Mucosa of descending colon (tissue), 3 donors: ENCODE measurements around the gene HOXB8. TPM values are rescaled to one million over a fixed set of nuclear protein-coding genes. Genes with fewer than 3 reads are reported as not detected.

Experiments used
- ATAC-seq: fragments of 200-7000 bp; cut with Tn5 transposase; one replicate; pipeline ENCODE4 v1.9.1; 2020; ENCODE audit warnings: mild to moderate bottlenecking, moderate library complexity
- DNase-seq, 3 donors: peaks; one replicate each; pipeline ENCODE4 v3.0.0-alpha.2; 2020
- H3K36me3 ChIP-seq: fragments of 200-600 bp; one replicate; pipeline ENCODE4 v1.8.0; 2021; ENCODE audit warnings: low read depth, mild to moderate bottlenecking
- H3K4me1 ChIP-seq: fragments of 200-600 bp; one replicate; pipeline ENCODE4 v1.8.0; 2021; ENCODE audit warnings: low read depth, mild to moderate bottlenecking
- H3K4me3 ChIP-seq: fragments of 200-600 bp; one replicate; pipeline ENCODE4 v1.8.0; 2021; ENCODE audit warnings: mild to moderate bottlenecking
- H3K9me3 ChIP-seq: fragments of 200-600 bp; one replicate; pipeline ENCODE4 v1.8.0; 2021; ENCODE audit warnings: mild to moderate bottlenecking
- CTCF ChIP-seq: fragments of 200-600 bp; IDR thresholded peaks from one replicate; pipeline ENCODE4 v1.8.0; 2022; ENCODE audit warnings: antibody characterized with exemption, mild to moderate bottlenecking
- intact Hi-C, 2 donors: fragments of 100-400 bp; cut with DNase I in 1 of 2; cut with micrococcal nuclease in 1 of 2; formaldehyde crosslinking; loops; one replicate each; pipeline versions ENCODE4 v1.11.0 to v1.11.1; 2022; cut with DNase I, micrococcal nuclease
- total RNA-seq, 3 donors: library from RNA; stranded (reverse); fragmentation: NEBNext Ultra II Directional in 2 of 3; extraction: Animal tissue kit (Norgen Biotek cat#: 25700) in 2 of 3; gene quantifications; one replicate each; pipeline versions ENCODE4 v1.2.1 to v1.2.4, GENCODE V29; 2021 to 2023
- donor health status: DM: no; HTN: no; CAD: no; lungs with moderate emphysema.
- donor health status: DM: no; HTN: no; CAD: no.
- donor health status: DM: no; HTN: yes; CAD: no.

Gene HOXB8
- total RNA-seq, 3 donors from 2014 or later, result 4.2 to 7.5 (median 5.6) TPM

GRCh38 chr17:48627623-48628521, 12.8 kb upstream of the HOXB8 start:
- Histone ChIP-seq H3K36me3 (no peaks in the 10 kb centered on the region), H3K9me3 (no peaks in the 10 kb centered on the region), H3K4me1 (peaks cover 29% of the 10 kb centered on the region), H3K4me3 (no peak overlapping the region)
- intact Hi-C loops, result loop anchor here in 1 of 2 donors (10.0 kb wide), 1 partner anchor 293 kb away; no protein-coding TSS in a partner anchor
- peak in 2 of 3 donors; percentile 51 to 52 for DNase-seq
- ATAC-seq, result no peak
- TF ChIP-seq CTCF, result no peak

GRCh38 chr17:48627118-48627597, 12.1 kb upstream of the HOXB8 start:
- Histone ChIP-seq H3K9me3 (no peaks in the 10 kb centered on the region), H3K4me1 (peaks cover 29% of the 10 kb centered on the region), H3K36me3 (no peaks in the 10 kb centered on the region), H3K4me3 (no peak overlapping the region)
- TF ChIP-seq CTCF, result no peak
- no peak for ATAC-seq
- DNase-seq, result peak in 1 of 3 donors; percentile 32
- intact Hi-C loops, result loop anchor here in 1 of 2 donors (10.0 kb wide), 1 partner anchor 292 kb away; no protein-coding TSS in a partner anchor

- Histone ChIP-seq H3K9me3 (no peaks in the 10 kb centered on the region), H3K4me3 (peak within 1 kb of the TSS; percentile 26), H3K36me3 (no peaks in the 10 kb centered on the region), H3K4me1 (peaks cover 36% of the 10 kb centered on the region)
- no peak for TF ChIP-seq CTCF
- intact Hi-C loops, result loop anchor here in 1 of 2 donors (10.0 kb wide), 1 partner anchor 292 kb away; no protein-coding TSS in a partner anchor
- ATAC-seq (peak; percentile 36), DNase-seq (peak; percentile 82 to 91 (median 84))
Observed at GRCh38 chr17:48626245-48627117, 11.4 kb upstream of the HOXB8 start, which contains the start of gene HOXB9. HOXB9 (minus strand) TSS chr17:48626358; CDS start chr17:48626269, 89 bp downstream.

- peak; percentile 77 for ATAC-seq
- peak overlapping the region; percentile 26 for H3K4me3 ChIP-seq
- peaks cover 38% of the 10 kb centered on the region for H3K4me1 ChIP-seq
- DNase-seq, result peak; percentile 89 to 92 (median 90)
- TF ChIP-seq CTCF, result no peak
- H3K36me3 ChIP-seq, result no peaks in the 10 kb centered on the region
- no peaks in the 10 kb centered on the region for H3K9me3 ChIP-seq
- intact Hi-C loops, result loop anchor here in 1 of 2 donors (10.0 kb wide), 1 partner anchor 291 kb away; no protein-coding TSS in a partner anchor
Observed at GRCh38 chr17:48625495-48626244, 10.6 kb upstream of the HOXB8 start.
